Measurements from ENCODE around the gene TPM3.

GRCh38 chr1:154190550-154190949 is 1.4 kb downstream of the TPM3 start:
- no peak for TF ChIP-seq ELF4 (IDR thresholded peaks at IDR 0.05)
- no peak for TF ChIP-seq PKNOX1 (IDR thresholded peaks at IDR 0.05)
- no peak for TF ChIP-seq ZNF384 (IDR thresholded peaks at IDR 0.05)
- no peak for TF ChIP-seq FOXA1 (IDR thresholded peaks at IDR 0.05)
- no peak for TF ChIP-seq NFRKB (IDR thresholded peaks at IDR 0.05)
- no peak for TF ChIP-seq ARNT (IDR thresholded peaks at IDR 0.05)
- TF ChIP-seq BHLHE40 (IDR thresholded peaks at IDR 0.05; ENCODE audit: borderline replicate concordance) = no peak
- no peak for TF ChIP-seq SP1 (IDR thresholded peaks at IDR 0.05)
- TF ChIP-seq SUZ12 (IDR thresholded peaks at IDR 0.05) = no peak
- no peak for TF ChIP-seq FOXM1 (IDR thresholded peaks at IDR 0.05; ENCODE audit: borderline replicate concordance)
- TF ChIP-seq CTBP1 (IDR thresholded peaks at IDR 0.05; ENCODE audit: borderline replicate concordance) = no peak
- no peak for TF ChIP-seq FOXK2 (IDR thresholded peaks at IDR 0.05)
